SK-N-SH (cell line): ENCODE results near the gene ZNF141. TPM values are rescaled to one million over a fixed set of nuclear protein-coding genes. Genes with fewer than 3 reads are reported as not detected.

Experiments
- CTCF ChIA-PET: fragments of 300-600, 350-600 bp; formaldehyde crosslinking; extraction: SDS; loops from one replicate; lab custom pipeline; 2021; lab: Yijun Ruan, JAX
- POLR2A ChIA-PET: fragments of 350-600 bp; sonication (Branson Sonifier 250); formaldehyde crosslinking; extraction: SDS; loops from one replicate; lab custom pipeline; 2020; ENCODE audit warnings: antibody characterized with exemption, inconsistent platforms; lab: Yijun Ruan, JAX
- DNase-seq: peaks from one replicate; pipeline ENCODE4 v3.0.0; 2012
- H2AFZ ChIP-seq: fragments of 200-600 bp; sonication (generic); 2 replicates; pipeline ENCODE4 v1.8.1; 2016; ENCODE audit warnings: antibody characterized with exemption, mild to moderate bottlenecking, low read depth
- H3F3A ChIP-seq: fragments of 200-600 bp; sonication (generic); replicated peaks from 2 replicates; pipeline ENCODE3; 2016; ENCODE audit warnings: antibody characterized with exemption, mild to moderate bottlenecking; ENCODE audit not compliant: insufficient read depth
- H3K27ac ChIP-seq, 2 experiments: fragments of 200-500 bp in 1 of 2; fragments of 200-600 bp in 1 of 2; sonication (Bioruptor generic) in 1 of 2; sonication (generic), shearing (Covaris generic) in 1 of 2; 2 replicates each; pipeline versions ENCODE4 v1.5.1 to v1.6.1; 2014 to 2016; ENCODE audit warnings: low read depth in 2 of 2, inconsistent platforms in 1 of 2, low read length in 1 of 2, mild to moderate bottlenecking in 1 of 2, mixed read lengths in 1 of 2
- H3K27me3 ChIP-seq: fragments of 200-600 bp; sonication (generic), shearing (Covaris generic); 2 replicates; pipeline ENCODE4 v1.6.1; 2016; ENCODE audit warnings: mixed run types; ENCODE audit not compliant: insufficient read depth
- H3K36me3 ChIP-seq, 2 experiments: fragments of 200-500 bp in 1 of 2; fragments of 200-600 bp in 1 of 2; sonication (Bioruptor generic) in 1 of 2; sonication (generic) in 1 of 2; replicated peaks in 1 of 2; 2 replicates each; pipeline versions ENCODE3 to v1.5.1; 2014 to 2016; ENCODE audit warnings: low read length in 1 of 2, mild to moderate bottlenecking in 1 of 2; ENCODE audit not compliant: insufficient read depth in 2 of 2, control insufficient read depth in 1 of 2
- H3K4me1 ChIP-seq, 2 experiments: fragments of 200-500 bp in 1 of 2; fragments of 200-600 bp in 1 of 2; sonication (Bioruptor generic) in 1 of 2; sonication (generic), shearing (Covaris generic) in 1 of 2; 2 replicates each; pipeline versions ENCODE4 v1.5.1 to v1.6.1; 2014 to 2016; ENCODE audit warnings: low read depth in 1 of 2, low read length in 1 of 2, mixed run types in 1 of 2; ENCODE audit not compliant: insufficient read depth in 2 of 2, control insufficient read depth in 1 of 2
- H3K4me2 ChIP-seq: fragments of 200-600 bp; sonication (generic), shearing (Covaris generic); 2 replicates; pipeline ENCODE4 v1.6.1; 2017; ENCODE audit warnings: mixed run types
- H3K4me3 ChIP-seq, 2 experiments: fragments of 200-500 bp in 1 of 2; fragments of 200-600 bp in 1 of 2; sonication (Bioruptor generic) in 1 of 2; sonication (generic), shearing (Covaris generic) in 1 of 2; 2 replicates each; pipeline versions ENCODE4 v1.5.1 to v1.8.1; 2014 to 2016; ENCODE audit warnings: low read depth in 2 of 2, inconsistent platforms in 1 of 2, low read length in 1 of 2, mild to moderate bottlenecking in 1 of 2, mixed read lengths in 1 of 2, moderate library complexity in 1 of 2
- H3K79me2 ChIP-seq: fragments of 200-600 bp; sonication (generic); 2 replicates; pipeline ENCODE4 v1.8.1; 2017; ENCODE audit warnings: mild to moderate bottlenecking; ENCODE audit not compliant: insufficient read depth
- H3K9ac ChIP-seq: fragments of 200-600 bp; sonication (generic); 2 replicates; pipeline ENCODE4 v1.6.1; 2017; ENCODE audit warnings: mixed run types
- H3K9me2 ChIP-seq: fragments of 200-600 bp; sonication (generic); 2 replicates; pipeline ENCODE4 v1.6.1; 2017; ENCODE audit warnings: mixed run types
- H3K9me3 ChIP-seq: fragments of 200-600 bp; sonication (generic); 2 replicates; pipeline ENCODE4 v1.6.1; 2017; ENCODE audit warnings: mixed run types, mild to moderate bottlenecking, moderate library complexity
- H4K20me1 ChIP-seq: fragments of 200-600 bp; sonication (generic); 2 replicates; pipeline ENCODE4 v1.6.1; 2017; ENCODE audit warnings: mild to moderate bottlenecking, mixed run types; ENCODE audit not compliant: insufficient read depth
- ELF1 ChIP-seq: IDR thresholded peaks from 2 replicates; pipeline ENCODE4 v1.4.0; 2012
- EZH2phosphoT487 ChIP-seq: fragments of 200-600 bp; sonication (generic); IDR thresholded peaks from 2 replicates; pipeline ENCODE4 v1.6.1; 2017; ENCODE audit warnings: low read depth, mixed run types, mild to moderate bottlenecking, antibody characterized with exemption, moderate library complexity, borderline replicate concordance
- FOSL2 ChIP-seq: IDR thresholded peaks from 2 replicates; pipeline ENCODE4 v1.4.0; 2012; ENCODE audit warnings: low read depth, mild to moderate bottlenecking, moderate library complexity, borderline replicate concordance
- FOXJ3 ChIP-seq: sonication (generic); formaldehyde crosslinking; IDR thresholded peaks from 2 replicates; pipeline ENCODE4 v1.5.1; 2020; ENCODE audit warnings: mild to moderate bottlenecking, missing genetic modification reagents
- JUND ChIP-seq: IDR thresholded peaks from 2 replicates; pipeline ENCODE4 v1.4.0; 2012
- NFIC ChIP-seq: IDR thresholded peaks from 2 replicates; pipeline ENCODE4 v1.4.0; 2012; ENCODE audit warnings: borderline replicate concordance
- RCOR1 ChIP-seq: fragments of 150-350 bp; IDR thresholded peaks from 2 replicates; pipeline ENCODE4 v1.6.1; 2017; ENCODE audit warnings: antibody characterized with exemption, low read length
- RFX5 ChIP-seq: IDR thresholded peaks from 2 replicates; pipeline ENCODE4 v1.6.1; 2012; ENCODE audit warnings: mild to moderate bottlenecking, improper control_type of control experiment, low read length
- SMC3 ChIP-seq: IDR thresholded peaks from 2 replicates; pipeline ENCODE4 v1.6.1; 2012; ENCODE audit warnings: low read depth, low read length, improper control_type of control experiment
- USF1 ChIP-seq: IDR thresholded peaks from 2 replicates; pipeline ENCODE4 v1.4.0; 2012; ENCODE audit warnings: low read depth, borderline replicate concordance
- YY1 ChIP-seq: IDR thresholded peaks from 2 replicates; pipeline ENCODE4 v1.4.0; 2012; ENCODE audit warnings: low read depth, mild to moderate bottlenecking
- WGBS: methylation state at CpG from one replicate; pipeline ENCODE4 v1.1.6; 2017; ENCODE audit warnings: low lambda C conversion rate; 5-methylcytosine and 5-hydroxymethylcytosine counted together
- polyA plus RNA-seq, 3 experiments: library from polyadenylated mRNA; depleted of rRNA; stranded (reverse); fragments of >200 nt; gene quantifications; 2 replicates each; pipeline ENCODE4 v1.2.3, GENCODE V29; 2012
- small RNA-seq, 7 experiments: library from RNA; depleted of rRNA; stranded (forward); fragments of <200 nt; gene quantifications; one replicate each; pipeline ENCODE3, GENCODE V24; 2012
- TF ChIP-seq, protein P1 (sequence below): fragments of 200-600 bp; sonication (generic); IDR thresholded peaks from 2 replicates; pipeline ENCODE4 v1.6.1; 2017; ENCODE audit warnings: antibody characterized with exemption, mild to moderate bottlenecking, moderate library complexity
- TF ChIP-seq, protein P2 (sequence below): fragments of 150-350 bp; IDR thresholded peaks from 2 replicates; pipeline ENCODE4 v1.6.1; 2017; ENCODE audit warnings: antibody characterized with exemption, low read length, low read depth, borderline replicate concordance
- TF ChIP-seq, protein P3 (sequence below): IDR thresholded peaks from 2 replicates; pipeline ENCODE4; 2012

Gene ZNF141
- polyA plus RNA-seq, 1 of the 3 experiments (the other 2 are of a cell fraction) = 1.6 TPM

- H3K79me2 ChIP-seq = no peaks in the 10 kb centered on the region
- no peak for TF ChIP-seq ELF1
- no peak for TF ChIP-seq RCOR1
- no peak for TF ChIP-seq RFX5
- TF ChIP-seq, protein P1, sequence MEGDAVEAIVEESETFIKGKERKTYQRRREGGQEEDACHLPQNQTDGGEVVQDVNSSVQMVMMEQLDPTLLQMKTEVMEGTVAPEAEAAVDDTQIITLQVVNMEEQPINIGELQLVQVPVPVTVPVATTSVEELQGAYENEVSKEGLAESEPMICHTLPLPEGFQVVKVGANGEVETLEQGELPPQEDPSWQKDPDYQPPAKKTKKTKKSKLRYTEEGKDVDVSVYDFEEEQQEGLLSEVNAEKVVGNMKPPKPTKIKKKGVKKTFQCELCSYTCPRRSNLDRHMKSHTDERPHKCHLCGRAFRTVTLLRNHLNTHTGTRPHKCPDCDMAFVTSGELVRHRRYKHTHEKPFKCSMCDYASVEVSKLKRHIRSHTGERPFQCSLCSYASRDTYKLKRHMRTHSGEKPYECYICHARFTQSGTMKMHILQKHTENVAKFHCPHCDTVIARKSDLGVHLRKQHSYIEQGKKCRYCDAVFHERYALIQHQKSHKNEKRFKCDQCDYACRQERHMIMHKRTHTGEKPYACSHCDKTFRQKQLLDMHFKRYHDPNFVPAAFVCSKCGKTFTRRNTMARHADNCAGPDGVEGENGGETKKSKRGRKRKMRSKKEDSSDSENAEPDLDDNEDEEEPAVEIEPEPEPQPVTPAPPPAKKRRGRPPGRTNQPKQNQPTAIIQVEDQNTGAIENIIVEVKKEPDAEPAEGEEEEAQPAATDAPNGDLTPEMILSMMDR = no peak
- TF ChIP-seq, protein P2, sequence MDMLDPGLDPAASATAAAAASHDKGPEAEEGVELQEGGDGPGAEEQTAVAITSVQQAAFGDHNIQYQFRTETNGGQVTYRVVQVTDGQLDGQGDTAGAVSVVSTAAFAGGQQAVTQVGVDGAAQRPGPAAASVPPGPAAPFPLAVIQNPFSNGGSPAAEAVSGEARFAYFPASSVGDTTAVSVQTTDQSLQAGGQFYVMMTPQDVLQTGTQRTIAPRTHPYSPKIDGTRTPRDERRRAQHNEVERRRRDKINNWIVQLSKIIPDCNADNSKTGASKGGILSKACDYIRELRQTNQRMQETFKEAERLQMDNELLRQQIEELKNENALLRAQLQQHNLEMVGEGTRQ = no peak
- no peak for TF ChIP-seq SMC3
- no peak for TF ChIP-seq EZH2phosphoT487
- TF ChIP-seq USF1 = no peak
- TF ChIP-seq JUND = no peak
- TF ChIP-seq NFIC = no peak
- TF ChIP-seq, protein P3, sequence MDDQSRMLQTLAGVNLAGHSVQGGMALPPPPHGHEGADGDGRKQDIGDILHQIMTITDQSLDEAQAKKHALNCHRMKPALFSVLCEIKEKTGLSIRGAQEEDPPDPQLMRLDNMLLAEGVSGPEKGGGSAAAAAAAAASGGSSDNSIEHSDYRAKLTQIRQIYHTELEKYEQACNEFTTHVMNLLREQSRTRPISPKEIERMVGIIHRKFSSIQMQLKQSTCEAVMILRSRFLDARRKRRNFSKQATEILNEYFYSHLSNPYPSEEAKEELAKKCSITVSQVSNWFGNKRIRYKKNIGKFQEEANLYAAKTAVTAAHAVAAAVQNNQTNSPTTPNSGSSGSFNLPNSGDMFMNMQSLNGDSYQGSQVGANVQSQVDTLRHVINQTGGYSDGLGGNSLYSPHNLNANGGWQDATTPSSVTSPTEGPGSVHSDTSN = no peak
- no peak for TF ChIP-seq FOXJ3 (CRISPR knock-in tag)
- no peak for TF ChIP-seq FOSL2
- TF ChIP-seq YY1 = no peak
- H3K4me1 ChIP-seq = no peaks in the 10 kb centered on the region
- H3K4me2 ChIP-seq = no peak overlapping the region
- H3K9me3 ChIP-seq = peaks cover 39% of the 10 kb centered on the region
- ChIA-PET POLR2A (no interaction called here), CTCF (no interaction called here)
- H2AFZ ChIP-seq = no peak overlapping the region
- 68% methylated on average over 2 of the region's 2 CpGs for WGBS
- no peaks in the 10 kb centered on the region for H4K20me1 ChIP-seq
- no peak overlapping the region for H3K4me3 ChIP-seq
- H3K27me3 ChIP-seq = no peaks in the 10 kb centered on the region
- no peak overlapping the region for H3K9ac ChIP-seq
- H3F3A ChIP-seq = peaks cover 13% of the 10 kb centered on the region
- H3K9me2 ChIP-seq = no peaks in the 10 kb centered on the region
- H3K36me3 ChIP-seq = peaks cover 2 to 27% of the 10 kb centered on the region in 2 experiments
- no peak for DNase-seq
- no peak overlapping the region for H3K27ac ChIP-seq
Measured at GRCh38 chr4:422587-422986, 85.0 kb downstream of the ZNF141 start.

Small RNA genes lying within 50 kb of the gene (small RNA-seq; reads per million reads assigned to genes)
- 0 to 3.4 (median 0) reads per million in 7 experiments for gene AC079140.2
- gene MIR571 = 0 reads per million in 7 experiments
- 0 reads per million in 7 experiments for gene ZNF519P4

Other genes starting within 250 kb of the ZNF141 start
- 0.02 and 0.10 TPM in 2 replicates for gene ZNF718, start 213.3 kb upstream of the ZNF141 start, polyA plus RNA-seq (2012; rRNA removed)
- 0.05 TPM in 2 replicates for gene ZNF732, start 32.3 kb upstream of the ZNF141 start, polyA plus RNA-seq (2012; rRNA removed)
- gene ZNF721, start 161.3 kb downstream of the ZNF141 start, polyA plus RNA-seq (2012; rRNA removed) = 5.7 and 7.6 TPM in 2 replicates
- 58.0 and 67.8 TPM in 2 replicates for gene PIGG, start 161.4 kb downstream of the ZNF141 start, polyA plus RNA-seq (2012; rRNA removed)
- not detected in 2 replicates for gene TMEM271, start 238.5 kb downstream of the ZNF141 start, polyA plus RNA-seq (2012; rRNA removed)